Vagina (tissue), 2 donors: ENCODE data around the gene ZBTB24. TPM values are rescaled to one million over a fixed set of nuclear protein-coding genes. Genes with fewer than 3 reads are reported as not detected.

Experiments used
- DNase-seq, 2 donors: peaks; one replicate each; pipeline ENCODE4 v3.0.0-alpha.2; 2017; ENCODE audit errors: extremely low spot score in 2 of 2
- H3K27ac ChIP-seq: fragments of 200-600 bp; sonication (generic); one replicate; pipeline ENCODE4 v1.5.1; 2019
- H3K27me3 ChIP-seq: fragments of 200-600 bp; sonication (generic); one replicate; pipeline ENCODE4 v1.5.1; 2019
- H3K36me3 ChIP-seq, 2 donors: fragments of 200-600 bp; sonication (generic); one replicate each; pipeline ENCODE4 v1.5.1; 2017 to 2019
- H3K4me1 ChIP-seq: fragments of 200-600 bp; sonication (generic); one replicate; pipeline ENCODE4 v1.5.1; 2019
- H3K4me3 ChIP-seq, 2 donors: fragments of 200-600 bp; sonication (generic); 1 replicate in 1 of 2; 2 replicates in 1 of 2; pipeline ENCODE4 v1.5.1; 2016 to 2019
- H3K9me3 ChIP-seq: fragments of 200-600 bp; sonication (generic); one replicate; pipeline ENCODE4 v1.5.1; 2019
- POLR2A ChIP-seq, 2 donors: fragments of 450-650 bp; IDR thresholded peaks; one replicate each; pipeline ENCODE4 v1.6.1; 2017; ENCODE audit warnings: antibody characterized with exemption in 2 of 2, mild to moderate bottlenecking in 2 of 2, moderate library complexity in 2 of 2
- POLR2AphosphoS5 ChIP-seq, 2 donors: sonication (generic); formaldehyde crosslinking; IDR thresholded peaks; one replicate each; pipeline ENCODE4 v1.9.0; 2017; ENCODE audit warnings: antibody characterized with exemption in 2 of 2, mild to moderate bottlenecking in 2 of 2, low read depth in 1 of 2; ENCODE audit not compliant: insufficient read depth in 1 of 2
- intact Hi-C: fragments of 100-400 bp; cut with DNase I; formaldehyde crosslinking; loops from one replicate; pipeline ENCODE4 v1.15.1; 2023
- total RNA-seq: library from RNA; depleted of rRNA; stranded (reverse); fragments of >200 nt; gene quantifications from one replicate; pipeline ENCODE4 v1.2.3, GENCODE V29; 2016
- TF ChIP-seq, protein P1 (sequence below), 3 experiments: fragments of 450-650 bp in 2 of 3; fragments of 200-600 bp in 1 of 3; sonication (generic) in 1 of 3; IDR thresholded peaks; one replicate each; pipeline ENCODE4 v1.5.1; 2017 to 2019; ENCODE audit warnings: antibody characterized with exemption in 3 of 3, mild to moderate bottlenecking in 2 of 3, moderate library complexity in 2 of 3

Gene ZBTB24
- total RNA-seq, 1 donor from 2014 or later = 6.6 TPM

DNA sequence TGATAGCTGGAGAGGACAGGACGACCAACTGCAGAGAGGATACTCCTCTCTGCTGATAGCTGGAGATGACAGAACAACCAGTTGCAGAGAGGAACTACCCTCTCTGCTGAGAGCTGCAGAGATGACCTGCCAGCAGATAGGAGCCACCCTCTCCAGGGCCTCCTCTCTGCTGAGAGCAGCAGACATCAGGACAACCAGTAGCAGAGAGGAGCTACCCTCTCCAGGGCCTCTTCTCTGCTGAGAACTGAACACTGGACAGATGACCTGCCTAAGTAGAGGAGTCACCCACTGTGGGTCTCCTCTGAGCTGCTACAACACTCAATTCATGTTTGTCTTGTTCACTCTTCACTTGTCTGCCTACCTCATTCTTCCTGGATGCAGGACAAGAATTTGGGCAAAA is 27.3 kb upstream of the ZBTB24 start:
- no peaks in the 10 kb centered on the region for H3K36me3 ChIP-seq
- H3K27ac ChIP-seq = no peak overlapping the region
- no peaks in the 10 kb centered on the region for H3K27me3 ChIP-seq
- H3K4me1 ChIP-seq = no peaks in the 10 kb centered on the region
- TF ChIP-seq, protein P1, sequence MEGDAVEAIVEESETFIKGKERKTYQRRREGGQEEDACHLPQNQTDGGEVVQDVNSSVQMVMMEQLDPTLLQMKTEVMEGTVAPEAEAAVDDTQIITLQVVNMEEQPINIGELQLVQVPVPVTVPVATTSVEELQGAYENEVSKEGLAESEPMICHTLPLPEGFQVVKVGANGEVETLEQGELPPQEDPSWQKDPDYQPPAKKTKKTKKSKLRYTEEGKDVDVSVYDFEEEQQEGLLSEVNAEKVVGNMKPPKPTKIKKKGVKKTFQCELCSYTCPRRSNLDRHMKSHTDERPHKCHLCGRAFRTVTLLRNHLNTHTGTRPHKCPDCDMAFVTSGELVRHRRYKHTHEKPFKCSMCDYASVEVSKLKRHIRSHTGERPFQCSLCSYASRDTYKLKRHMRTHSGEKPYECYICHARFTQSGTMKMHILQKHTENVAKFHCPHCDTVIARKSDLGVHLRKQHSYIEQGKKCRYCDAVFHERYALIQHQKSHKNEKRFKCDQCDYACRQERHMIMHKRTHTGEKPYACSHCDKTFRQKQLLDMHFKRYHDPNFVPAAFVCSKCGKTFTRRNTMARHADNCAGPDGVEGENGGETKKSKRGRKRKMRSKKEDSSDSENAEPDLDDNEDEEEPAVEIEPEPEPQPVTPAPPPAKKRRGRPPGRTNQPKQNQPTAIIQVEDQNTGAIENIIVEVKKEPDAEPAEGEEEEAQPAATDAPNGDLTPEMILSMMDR (IDR thresholded peaks at IDR 0.05) = no peak
- no peak for TF ChIP-seq POLR2A (IDR thresholded peaks at IDR 0.05)
- TF ChIP-seq POLR2AphosphoS5 (IDR thresholded peaks at IDR 0.05; ENCODE audit: insufficient read depth in 1 of 2, low read depth in 1 of 2) = no peak
- intact Hi-C loops = no loop called here
- DNase-seq = no peak
- H3K9me3 ChIP-seq = no peaks in the 10 kb centered on the region
- H3K4me3 ChIP-seq = no peak overlapping the region

DNA sequence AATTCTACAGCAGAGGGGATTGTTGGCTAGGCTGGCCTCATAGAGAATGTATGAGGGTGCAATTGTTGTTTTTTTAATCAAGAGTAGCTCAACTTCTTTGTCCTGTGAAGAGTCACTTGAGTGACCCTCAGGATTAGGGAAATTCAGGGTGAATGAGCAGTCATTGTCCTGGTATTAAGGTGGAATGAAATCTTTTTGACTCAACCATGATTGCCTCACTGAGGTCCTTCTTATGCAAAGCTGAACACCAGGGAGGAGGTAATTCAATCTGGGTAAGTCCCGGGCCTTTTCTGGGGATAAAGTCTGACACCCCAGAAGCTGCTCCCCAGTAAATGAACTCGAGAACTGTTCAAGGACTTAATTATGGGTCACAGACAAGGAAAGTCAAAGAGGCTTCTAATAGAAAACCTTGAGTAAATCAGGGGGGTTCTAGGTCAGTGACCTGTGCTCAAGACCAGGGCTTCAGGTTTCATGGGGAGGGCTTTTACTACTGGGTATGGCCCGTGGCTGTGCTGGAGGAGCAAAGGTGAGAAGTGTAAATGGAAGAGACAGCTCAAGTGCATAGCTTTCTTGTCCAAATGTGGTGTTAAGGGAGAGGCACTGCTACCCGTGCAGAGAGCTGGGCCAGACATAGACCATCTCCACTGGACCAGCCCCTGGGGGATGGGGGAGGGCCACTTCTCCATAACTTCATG is 25.3 kb upstream of the ZBTB24 start:
- Histone ChIP-seq H3K4me3 (no peak overlapping the region), H3K9me3 (no peaks in the 10 kb centered on the region), H3K4me1 (no peaks in the 10 kb centered on the region), H3K36me3 (no peaks in the 10 kb centered on the region), H3K27ac (no peak overlapping the region), H3K27me3 (no peaks in the 10 kb centered on the region)
- intact Hi-C loops = no loop called here
- DNase-seq = no peak
- no peak for TF ChIP-seq POLR2A (IDR thresholded peaks at IDR 0.05)
- no peak for TF ChIP-seq POLR2AphosphoS5 (IDR thresholded peaks at IDR 0.05; ENCODE audit: insufficient read depth in 1 of 2, low read depth in 1 of 2)
- TF ChIP-seq, protein P1 (IDR thresholded peaks at IDR 0.05) = no peak

DNA sequence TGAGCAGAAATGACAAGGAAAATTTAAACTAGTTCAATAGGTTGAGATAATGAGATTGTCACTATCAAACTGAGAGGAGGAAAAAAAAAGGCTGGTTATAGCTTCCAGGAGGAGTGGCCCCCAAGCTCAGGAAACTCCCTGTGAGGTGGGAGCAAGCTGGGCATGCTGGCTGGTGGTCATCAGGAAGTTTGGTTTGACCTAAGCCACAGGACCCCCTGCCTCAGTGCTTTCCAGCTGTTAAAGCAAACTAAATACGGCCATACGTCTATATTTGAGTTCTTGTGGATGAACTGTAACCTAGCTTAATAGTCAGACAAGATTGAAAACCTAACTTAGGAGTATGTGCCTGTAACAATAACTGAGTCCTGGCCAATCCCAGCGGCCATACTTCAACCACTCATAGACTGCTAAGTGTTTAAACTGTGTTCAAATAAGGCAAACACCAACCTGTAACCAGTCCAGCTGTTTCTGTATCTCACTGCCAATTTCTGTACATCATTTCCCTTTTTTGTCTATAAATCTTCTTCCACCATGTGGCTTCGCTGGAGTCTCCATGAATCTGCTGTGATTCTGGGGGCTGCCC is 24.6 kb upstream of the ZBTB24 start:
- intact Hi-C loops = no loop called here

DNA sequence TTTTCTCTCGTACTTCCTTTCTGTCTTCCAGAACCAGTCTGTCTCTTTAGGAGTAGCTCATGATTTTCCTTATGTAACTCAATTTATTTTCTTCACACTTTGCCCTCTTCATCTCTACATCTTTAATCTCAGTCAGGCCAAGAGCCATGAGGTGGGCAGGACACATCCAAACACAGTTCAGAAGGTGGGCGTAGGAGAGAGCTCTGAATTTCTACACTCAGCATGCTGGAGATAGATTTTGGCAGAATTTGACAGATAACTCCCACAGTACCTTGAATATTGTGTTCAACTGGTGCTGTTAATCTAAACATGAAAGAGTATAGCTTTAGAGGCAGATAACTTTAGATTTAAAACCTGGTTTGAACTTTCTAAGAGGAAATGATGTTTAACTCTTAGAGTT is 23.8 kb upstream of the ZBTB24 start:
- Histone ChIP-seq H3K36me3 (no peaks in the 10 kb centered on the region), H3K9me3 (no peaks in the 10 kb centered on the region), H3K4me3 (no peak overlapping the region), H3K4me1 (no peaks in the 10 kb centered on the region), H3K27ac (no peak overlapping the region), H3K27me3 (no peaks in the 10 kb centered on the region)
- intact Hi-C loops = no loop called here
- DNase-seq = no peak
- TF ChIP-seq, protein P1 (IDR thresholded peaks at IDR 0.05) = no peak
- TF ChIP-seq POLR2AphosphoS5 (IDR thresholded peaks at IDR 0.05; ENCODE audit: insufficient read depth in 1 of 2, low read depth in 1 of 2) (no peak), POLR2A (IDR thresholded peaks at IDR 0.05) (no peak)

More for the DNA sequence above, 24.6 kb upstream of the ZBTB24 start:
- Histone ChIP-seq H3K4me1 (no peaks in the 10 kb centered on the region), H3K4me3 (no peak overlapping the region), H3K27ac (no peak overlapping the region), H3K9me3 (no peaks in the 10 kb centered on the region), H3K27me3 (no peaks in the 10 kb centered on the region), H3K36me3 (no peaks in the 10 kb centered on the region)
- TF ChIP-seq, protein P1 (IDR thresholded peaks at IDR 0.05) = no peak
- TF ChIP-seq POLR2AphosphoS5 (IDR thresholded peaks at IDR 0.05; ENCODE audit: insufficient read depth in 1 of 2, low read depth in 1 of 2) (no peak), POLR2A (IDR thresholded peaks at IDR 0.05) (no peak)
- no peak for DNase-seq

DNA sequence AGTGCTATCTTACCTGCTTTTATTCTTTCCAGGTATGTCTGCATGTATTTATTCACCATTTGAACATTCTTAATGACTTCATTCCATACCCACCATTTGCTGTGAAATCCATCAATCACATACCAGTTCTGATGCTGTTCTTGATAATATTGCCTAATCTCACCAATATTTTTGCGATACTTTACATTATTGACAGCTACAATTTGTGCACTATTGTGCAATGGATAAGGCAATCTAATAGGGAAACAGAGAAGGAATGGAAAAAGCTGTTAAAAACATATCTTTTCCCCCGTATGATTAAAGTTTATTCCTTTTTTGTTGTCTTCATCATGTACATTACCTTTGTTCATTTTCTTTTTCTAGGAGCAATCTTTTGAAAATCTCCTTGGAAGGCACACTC is 23.3 kb upstream of the ZBTB24 start:
- Histone ChIP-seq H3K9me3 (no peaks in the 10 kb centered on the region), H3K36me3 (no peaks in the 10 kb centered on the region), H3K27ac (no peak overlapping the region), H3K4me1 (no peaks in the 10 kb centered on the region), H3K27me3 (no peaks in the 10 kb centered on the region), H3K4me3 (no peak overlapping the region)
- no peak for TF ChIP-seq POLR2AphosphoS5 (IDR thresholded peaks at IDR 0.05; ENCODE audit: insufficient read depth in 1 of 2, low read depth in 1 of 2)
- DNase-seq = no peak
- intact Hi-C loops = no loop called here
